Colonic mucosa (tissue), 4 donors: ENCODE results near the gene DNAH5. TPM values are rescaled to one million over a fixed set of nuclear protein-coding genes. Genes with fewer than 3 reads are reported as not detected.

Experiments used
- DNase-seq: peaks from one replicate; pipeline ENCODE4 v3.0.0-alpha.2; 2020
- H3K27ac ChIP-seq: fragments of 200-600 bp; one replicate; pipeline ENCODE4 v1.8.0; 2021
- H3K27me3 ChIP-seq: fragments of 200-600 bp; one replicate; pipeline ENCODE4 v1.8.0; 2021
- H3K36me3 ChIP-seq: fragments of 200-600 bp; one replicate; pipeline ENCODE4 v1.8.0; 2021
- H3K4me1 ChIP-seq: fragments of 200-600 bp; one replicate; pipeline ENCODE4 v1.8.0; 2021; ENCODE audit warnings: mild to moderate bottlenecking
- H3K4me3 ChIP-seq: fragments of 200-600 bp; one replicate; pipeline ENCODE4 v1.8.0; 2021
- H3K9ac ChIP-seq, 2 donors: one replicate each; pipeline ENCODE4 v1.7.0; 2013; ENCODE audit warnings: control low read depth in 2 of 2, low read depth in 2 of 2, low read length in 2 of 2
- H3K9me3 ChIP-seq: fragments of 200-600 bp; one replicate; pipeline ENCODE4 v1.8.0; 2021
- CTCF ChIP-seq: fragments of 200-600 bp; IDR thresholded peaks from one replicate; pipeline ENCODE4 v1.8.0; 2022; ENCODE audit warnings: antibody characterized with exemption, mild to moderate bottlenecking
- intact Hi-C: fragments of 100-400 bp; cut with DNase I; formaldehyde crosslinking; loops from one replicate; pipeline ENCODE4 v1.14.1; 2022
- total RNA-seq, 2 donors: library from RNA; stranded (reverse); fragmentation: NEBNext Ultra II Directional in 1 of 2; extraction: Animal tissue kit (Norgen Biotek cat#: 25700) in 1 of 2; gene quantifications; one replicate each; pipeline ENCODE4 v1.2.1, GENCODE V29; 2021
- donor health status: healthy.
- donor health status: DM: no; HTN: no; CAD: no.
- donor health status: DM: no; HTN: no; CAD: no.

The DNAH5 gene
- total RNA-seq, 2 donors from 2014 or later = 0.05 to 0.11 TPM

DNA sequence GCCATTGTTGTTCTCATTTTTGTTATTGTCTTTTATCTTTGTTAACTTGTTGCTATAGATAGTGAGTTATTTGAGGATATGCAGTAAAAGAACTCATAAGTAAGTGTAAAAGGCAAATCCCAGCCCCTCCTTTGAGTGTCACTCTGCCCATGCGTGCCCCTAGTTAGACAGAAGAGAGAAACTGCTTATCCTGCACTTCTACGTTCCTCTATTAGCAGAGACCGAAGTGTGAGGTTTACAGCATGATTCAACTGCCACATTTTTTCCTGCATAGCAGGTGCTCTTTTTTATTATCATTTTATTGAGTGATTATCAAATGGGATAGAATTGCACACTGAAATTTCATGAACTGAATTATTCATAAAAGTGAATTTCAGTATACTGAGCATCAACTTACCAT lies 12.0 kb upstream of the DNAH5 start:
- H3K9me3 ChIP-seq = no peaks in the 10 kb centered on the region
- no peak overlapping the region for H3K4me3 ChIP-seq
- no peak for DNase-seq
- H3K4me1 ChIP-seq = no peaks in the 10 kb centered on the region
- H3K27ac ChIP-seq = no peak overlapping the region
- H3K9ac ChIP-seq = no peak overlapping the region
- intact Hi-C loops = no loop called here
- no peak for TF ChIP-seq CTCF
- H3K36me3 ChIP-seq = no peaks in the 10 kb centered on the region
- H3K27me3 ChIP-seq = no peaks in the 10 kb centered on the region

GRCh38 chr5:13955896-13956295 lies 11.4 kb upstream of the DNAH5 start:
- DNase-seq = no peak
- intact Hi-C loops = no loop called here
- Histone ChIP-seq H3K9me3 (no peaks in the 10 kb centered on the region), H3K27ac (no peak overlapping the region), H3K36me3 (no peaks in the 10 kb centered on the region), H3K9ac (no peak overlapping the region), H3K4me1 (no peaks in the 10 kb centered on the region), H3K27me3 (no peaks in the 10 kb centered on the region), H3K4me3 (no peak overlapping the region)
- no peak for TF ChIP-seq CTCF

GRCh38 chr5:13946111-13946510 lies 1.6 kb upstream of the DNAH5 start:
- no peaks in the 10 kb centered on the region for H3K36me3 ChIP-seq
- H3K27me3 ChIP-seq = no peaks in the 10 kb centered on the region
- no peak for TF ChIP-seq CTCF
- no peak overlapping the region for H3K9ac ChIP-seq
- no peaks in the 10 kb centered on the region for H3K9me3 ChIP-seq
- no peak for DNase-seq
- no peak overlapping the region for H3K4me3 ChIP-seq
- intact Hi-C loops = no loop called here
- H3K27ac ChIP-seq = no peak overlapping the region
- no peaks in the 10 kb centered on the region for H3K4me1 ChIP-seq

DNA sequence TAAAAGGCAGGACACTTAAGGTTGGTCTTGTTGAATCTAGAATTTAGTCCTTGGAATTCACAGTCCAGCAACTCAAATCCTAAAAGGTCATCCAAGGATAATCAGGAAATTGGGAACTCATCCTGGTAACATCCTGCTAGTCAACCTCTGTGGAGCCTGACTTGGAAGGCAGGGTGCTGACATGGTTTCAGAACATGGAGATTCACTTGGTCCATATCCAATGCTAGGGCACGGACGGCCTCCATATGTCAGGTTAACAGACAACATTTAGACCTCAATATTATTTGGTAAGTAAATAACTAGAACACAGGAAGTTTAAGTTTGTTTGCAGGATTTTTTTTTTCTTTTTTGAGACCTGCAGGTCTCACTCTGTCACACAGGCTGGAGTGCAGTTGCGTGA lies 783 bp upstream of the DNAH5 start:
- H3K36me3 ChIP-seq = no peaks in the 10 kb centered on the region
- TF ChIP-seq CTCF = no peak
- intact Hi-C loops = no loop called here
- no peak overlapping the region for H3K9ac ChIP-seq
- no peak overlapping the region for H3K27ac ChIP-seq
- no peak overlapping the region for H3K4me3 ChIP-seq
- H3K9me3 ChIP-seq = no peaks in the 10 kb centered on the region
- H3K4me1 ChIP-seq = no peaks in the 10 kb centered on the region
- DNase-seq = no peak
- no peaks in the 10 kb centered on the region for H3K27me3 ChIP-seq

DNA sequence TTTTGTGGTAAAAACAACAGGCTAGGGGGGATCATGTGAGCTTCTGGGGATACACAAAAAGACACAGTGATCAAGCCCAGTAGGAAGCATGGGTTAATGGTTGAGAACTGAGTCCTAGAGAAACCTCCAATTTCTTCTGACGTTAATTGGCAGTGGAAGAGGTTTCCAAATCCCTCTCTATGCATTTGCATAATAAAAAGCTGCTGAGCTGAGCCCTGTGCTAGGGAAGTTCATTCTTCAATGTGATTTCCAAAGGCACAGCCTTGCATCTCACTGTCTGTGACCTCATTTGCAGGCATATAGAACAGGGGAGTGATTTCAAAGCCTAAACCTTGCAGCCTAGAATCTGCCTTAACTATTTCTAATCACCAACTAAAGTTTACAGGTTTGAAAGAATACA lies 812 bp downstream of the DNAH5 start:
- DNase-seq = no peak
- intact Hi-C loops = no loop called here
- H3K36me3 ChIP-seq = no peaks in the 10 kb centered on the region
- no peak overlapping the region for H3K27ac ChIP-seq
- H3K27me3 ChIP-seq = no peaks in the 10 kb centered on the region
- no peak for TF ChIP-seq CTCF
- no peak overlapping the region for H3K9ac ChIP-seq
- no peak overlapping the region for H3K4me3 ChIP-seq
- no peaks in the 10 kb centered on the region for H3K4me1 ChIP-seq
- H3K9me3 ChIP-seq = no peaks in the 10 kb centered on the region

- intact Hi-C loops = no loop called here
- H3K9me3 ChIP-seq = no peaks in the 10 kb centered on the region
- H3K9ac ChIP-seq = no peak overlapping the region
- no peak overlapping the region for H3K27ac ChIP-seq
- H3K27me3 ChIP-seq = no peaks in the 10 kb centered on the region
- no peak for TF ChIP-seq CTCF
- H3K4me1 ChIP-seq = no peaks in the 10 kb centered on the region
- DNase-seq = no peak
- H3K4me3 ChIP-seq = no peak overlapping the region
- H3K36me3 ChIP-seq = no peaks in the 10 kb centered on the region
Observed at GRCh38 chr5:13941468-13941867, 3.0 kb downstream of the DNAH5 start.
